HG03064 (cell line): ENCODE measurements around the gene TSPAN17.

Experiments
- ATAC-seq: cut with Tn5 transposase; IDR thresholded peaks from one replicate; pipeline ENCODE4 v1.9.1; 2021; ENCODE audit warnings: low read depth; ENCODE audit not compliant: unreplicated experiment

TSPAN17 gene

DNA sequence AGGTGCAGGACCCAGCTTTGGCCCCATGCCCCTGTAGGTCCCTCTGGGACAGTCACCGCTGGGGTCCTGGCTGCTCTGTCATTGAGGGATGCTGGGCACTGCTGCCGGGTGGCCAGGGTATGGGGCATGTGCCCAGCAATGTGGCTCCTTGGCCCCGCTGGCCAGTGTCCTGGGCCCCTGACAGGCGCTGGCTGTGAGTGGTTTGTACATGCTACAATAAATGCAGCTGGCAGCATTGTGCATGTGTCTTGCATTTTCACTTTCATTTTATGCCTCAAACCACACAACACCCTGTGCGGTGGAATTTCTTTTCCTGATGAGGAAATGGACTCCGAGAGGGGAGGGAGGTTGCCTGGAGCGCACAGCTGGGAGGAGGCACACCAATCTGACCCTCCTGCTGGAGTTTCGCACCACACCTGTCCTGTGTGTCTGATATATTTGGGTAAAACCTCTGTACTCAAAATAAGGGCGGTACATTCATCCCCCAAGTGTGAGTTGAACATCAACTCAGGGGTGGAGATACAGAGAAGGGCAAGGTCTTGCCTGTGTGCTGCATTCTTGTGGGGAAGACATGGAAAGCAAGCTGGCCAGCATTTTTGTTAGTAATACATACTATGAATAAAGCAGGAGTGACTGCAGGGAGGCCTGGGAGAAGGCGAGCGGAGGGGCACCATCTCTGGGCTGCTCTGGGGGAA is 11.7 kb downstream of the TSPAN17 start:
- ATAC-seq, result no peak

DNA sequence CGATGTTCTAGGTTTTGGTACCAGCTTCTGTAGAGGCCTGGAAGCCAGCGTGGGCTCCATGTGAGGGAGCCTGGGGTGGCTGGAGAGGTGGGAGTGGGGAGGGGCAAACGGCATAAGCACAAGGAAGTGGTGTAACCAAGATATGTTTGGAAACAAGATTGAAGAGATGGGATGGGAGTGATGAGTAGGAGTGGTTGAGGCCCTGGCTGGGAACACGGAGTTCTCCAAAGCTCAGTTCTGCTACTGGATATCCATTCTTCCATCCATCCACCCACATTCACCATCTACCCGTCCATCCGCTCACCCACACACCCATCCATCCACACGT is 12.2 kb downstream of the TSPAN17 start:
- no peak for ATAC-seq

- ATAC-seq, result no peak
These were observed 12.7 kb downstream of the TSPAN17 start for GRCh38 chr5:176659860-176660461.

GRCh38 chr5:176660530-176660859 is 13.2 kb downstream of the TSPAN17 start:
- no peak for ATAC-seq

DNA sequence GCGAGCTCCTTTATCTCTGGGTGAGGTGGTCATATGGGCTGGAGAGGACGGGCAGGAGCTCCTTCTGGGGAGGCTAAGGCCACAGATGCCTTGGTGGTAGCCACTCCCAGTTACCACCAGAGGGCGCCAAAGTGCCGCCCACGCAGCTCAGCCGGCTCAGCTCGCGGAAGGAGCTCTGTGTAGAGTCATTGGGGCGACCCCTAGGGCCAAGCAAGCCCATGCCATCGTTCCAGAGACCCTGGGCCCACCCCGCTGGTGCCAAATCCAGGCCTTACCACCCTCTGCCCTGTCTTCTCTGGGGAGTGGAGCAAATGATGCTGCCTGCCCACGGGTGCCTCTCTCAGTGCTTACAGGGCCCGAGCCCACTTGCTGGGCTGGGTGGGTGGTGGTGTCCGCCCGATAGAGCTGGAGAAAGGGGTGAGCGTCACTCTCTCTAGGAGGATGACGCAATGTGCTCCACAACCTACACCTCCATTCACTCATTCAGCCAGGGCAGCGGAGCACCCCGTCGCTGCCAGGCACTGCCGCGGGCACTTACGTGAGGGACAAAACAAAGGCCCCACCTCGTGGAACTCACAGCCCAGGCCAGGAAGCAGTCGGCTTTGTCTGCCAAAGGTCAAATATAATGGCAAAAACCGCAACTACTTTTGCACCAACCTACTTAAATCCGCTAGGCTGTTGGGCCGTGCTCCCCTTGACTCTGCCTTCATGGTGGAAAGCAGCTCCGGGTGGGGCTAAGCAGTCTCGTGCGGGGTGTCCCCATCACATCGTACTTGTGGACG is 13.8 kb downstream of the TSPAN17 start:
- no peak for ATAC-seq

DNA sequence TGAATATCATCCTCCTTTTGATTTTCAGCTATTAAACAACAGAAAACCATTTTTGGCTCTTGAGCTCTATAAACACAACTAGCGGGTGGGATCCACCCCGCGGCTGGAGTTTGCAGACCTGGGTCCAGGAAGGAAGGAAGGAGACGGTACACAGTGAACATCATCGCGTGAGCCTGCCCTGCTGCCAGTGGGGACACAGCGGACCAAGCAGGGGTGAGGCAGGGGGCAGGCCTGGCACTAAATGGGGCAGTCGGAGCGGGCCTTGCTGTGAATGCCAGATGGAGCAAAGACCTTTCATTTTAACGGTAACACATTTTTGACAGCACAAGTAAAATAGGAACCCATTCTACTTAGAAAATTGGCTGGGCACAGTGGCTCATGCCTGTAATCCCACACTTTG is 14.4 kb downstream of the TSPAN17 start:
- ATAC-seq, result no peak

DNA sequence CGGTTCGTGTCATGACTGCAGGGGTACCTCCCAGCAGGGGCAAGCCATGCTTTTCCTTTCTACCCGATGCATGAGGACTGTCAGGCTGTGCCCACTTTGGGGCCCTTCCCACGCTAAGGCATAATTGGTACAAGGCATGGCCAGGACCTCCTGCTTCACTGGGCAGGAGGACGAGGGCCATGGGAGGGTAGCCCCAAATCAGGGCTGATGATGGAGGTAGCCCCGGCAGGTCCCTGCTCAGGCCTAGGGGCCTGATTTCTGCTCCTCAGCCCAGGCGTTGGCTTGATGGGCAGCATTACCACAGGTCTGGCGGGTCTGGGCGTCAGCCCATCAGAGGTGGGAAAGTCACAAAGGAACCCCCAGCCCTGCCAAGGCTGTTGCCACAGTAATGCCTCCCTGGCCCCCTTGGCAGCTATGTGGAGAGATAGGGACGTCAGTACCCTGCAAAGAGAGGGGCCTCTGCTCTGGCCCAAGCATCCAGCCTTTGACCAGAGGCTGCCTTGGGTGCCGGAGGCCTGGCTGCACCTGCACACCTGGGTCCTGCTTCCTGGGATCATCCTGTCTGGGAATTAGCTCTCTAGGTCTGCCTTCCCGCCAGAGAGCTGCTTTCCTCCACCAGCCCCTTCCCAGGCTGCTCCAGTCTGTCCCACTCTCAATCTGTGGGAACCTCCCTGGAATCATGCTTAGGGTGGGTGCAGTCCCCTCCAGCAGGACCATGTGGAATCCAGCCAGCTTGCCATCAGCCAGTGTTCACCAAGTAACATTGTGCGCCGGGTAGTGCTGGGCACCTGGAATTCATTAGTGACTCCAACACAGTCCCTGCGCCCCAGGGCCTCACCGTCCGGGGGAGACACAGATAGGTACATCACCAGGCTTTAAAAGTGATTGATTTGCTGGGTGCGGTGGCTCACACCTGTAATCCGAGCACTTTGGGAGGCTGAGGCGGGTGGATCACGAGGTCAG is 15.4 kb downstream of the TSPAN17 start:
- ATAC-seq, result no peak

DNA sequence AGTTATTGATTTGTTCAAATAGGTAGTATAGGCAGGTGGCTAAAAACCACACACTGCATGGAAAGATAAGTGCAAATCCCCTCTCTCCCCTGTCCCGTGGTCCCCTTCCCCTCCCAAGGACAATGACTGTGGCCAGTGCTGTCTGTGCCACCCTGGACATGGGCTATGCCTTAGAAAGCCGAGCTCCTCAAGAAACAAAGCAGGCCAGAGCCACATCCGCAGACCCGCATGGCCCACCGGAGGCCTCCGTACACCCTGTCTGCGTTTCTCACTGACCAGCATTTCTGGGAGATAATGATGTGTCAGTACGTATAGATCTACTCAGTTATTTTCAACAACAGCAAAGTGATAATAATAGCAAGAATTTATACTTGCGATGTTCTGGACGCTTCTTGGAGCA is 16.3 kb downstream of the TSPAN17 start:
- ATAC-seq, result no peak

DNA sequence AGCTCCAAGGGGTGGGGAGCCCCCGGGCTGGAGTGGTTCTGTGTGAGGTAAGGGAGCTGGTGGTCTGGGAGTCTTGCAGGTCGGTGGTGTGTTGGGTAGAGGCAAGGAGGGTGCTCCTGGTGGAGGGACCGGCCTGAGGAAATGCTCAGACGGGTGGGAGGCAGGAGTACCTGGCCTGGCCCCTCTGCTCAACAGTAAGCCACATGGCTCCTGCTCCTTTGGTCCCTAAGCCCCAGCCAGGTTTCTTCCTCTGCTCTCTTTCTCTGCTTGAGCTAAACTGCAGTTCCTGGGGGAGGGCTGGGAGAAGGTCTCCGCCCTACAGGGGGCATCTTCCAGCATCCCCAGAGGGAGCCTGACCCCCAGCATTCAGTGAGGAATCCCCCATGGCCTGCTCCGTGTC is 17.2 kb downstream of the TSPAN17 start:
- ATAC-seq, result no peak

DNA sequence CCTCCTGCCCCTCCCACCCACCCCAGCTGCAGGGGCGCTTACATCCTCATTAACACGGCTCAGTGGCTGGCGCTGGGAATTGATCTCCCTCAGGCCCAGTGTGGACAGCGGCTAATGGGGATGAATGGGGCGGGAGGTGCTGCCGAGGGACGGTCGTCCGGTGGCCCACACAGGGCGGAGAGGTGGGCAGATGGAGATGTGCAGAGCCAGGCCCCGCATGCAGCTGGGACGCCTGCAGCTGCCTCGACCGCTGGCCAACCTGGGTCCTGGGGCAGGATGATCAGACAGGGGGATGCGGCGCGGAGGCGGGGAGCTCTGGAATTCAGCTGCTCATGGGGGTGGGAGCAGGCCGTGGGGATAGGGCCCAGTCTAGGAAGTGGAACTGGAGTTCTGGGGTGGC is 17.6 kb downstream of the TSPAN17 start:
- no peak for ATAC-seq

GRCh38 chr5:176665517-176665916 is 18.2 kb downstream of the TSPAN17 start:
- no peak for ATAC-seq

GRCh38 chr5:176667637-176668036 is 20.4 kb downstream of the TSPAN17 start:
- ATAC-seq, result no peak

DNA sequence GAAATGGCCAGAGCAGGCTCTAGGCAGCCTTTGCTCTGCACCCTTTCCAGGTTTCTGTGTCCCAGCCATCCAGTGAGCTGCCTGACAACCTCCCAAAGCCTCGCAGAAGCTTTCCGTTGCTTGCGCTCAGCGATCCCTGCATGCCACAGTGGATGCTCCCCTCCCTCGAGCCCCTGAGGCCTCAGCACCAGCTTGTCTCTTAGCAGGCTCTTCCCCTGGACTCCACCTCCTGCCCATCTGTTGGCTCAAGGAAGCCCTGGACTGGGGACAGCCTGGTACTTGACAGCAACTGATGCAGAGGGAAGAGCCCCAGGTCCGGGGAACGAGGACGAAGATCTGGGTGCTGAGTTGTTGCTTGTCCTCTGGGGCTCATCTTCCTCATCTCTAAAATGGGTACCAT is 23.2 kb downstream of the TSPAN17 start:
- ATAC-seq, result no peak

- ATAC-seq, result no peak
These were observed 24.1 kb downstream of the TSPAN17 start for GRCh38 chr5:176671399-176671798.

DNA sequence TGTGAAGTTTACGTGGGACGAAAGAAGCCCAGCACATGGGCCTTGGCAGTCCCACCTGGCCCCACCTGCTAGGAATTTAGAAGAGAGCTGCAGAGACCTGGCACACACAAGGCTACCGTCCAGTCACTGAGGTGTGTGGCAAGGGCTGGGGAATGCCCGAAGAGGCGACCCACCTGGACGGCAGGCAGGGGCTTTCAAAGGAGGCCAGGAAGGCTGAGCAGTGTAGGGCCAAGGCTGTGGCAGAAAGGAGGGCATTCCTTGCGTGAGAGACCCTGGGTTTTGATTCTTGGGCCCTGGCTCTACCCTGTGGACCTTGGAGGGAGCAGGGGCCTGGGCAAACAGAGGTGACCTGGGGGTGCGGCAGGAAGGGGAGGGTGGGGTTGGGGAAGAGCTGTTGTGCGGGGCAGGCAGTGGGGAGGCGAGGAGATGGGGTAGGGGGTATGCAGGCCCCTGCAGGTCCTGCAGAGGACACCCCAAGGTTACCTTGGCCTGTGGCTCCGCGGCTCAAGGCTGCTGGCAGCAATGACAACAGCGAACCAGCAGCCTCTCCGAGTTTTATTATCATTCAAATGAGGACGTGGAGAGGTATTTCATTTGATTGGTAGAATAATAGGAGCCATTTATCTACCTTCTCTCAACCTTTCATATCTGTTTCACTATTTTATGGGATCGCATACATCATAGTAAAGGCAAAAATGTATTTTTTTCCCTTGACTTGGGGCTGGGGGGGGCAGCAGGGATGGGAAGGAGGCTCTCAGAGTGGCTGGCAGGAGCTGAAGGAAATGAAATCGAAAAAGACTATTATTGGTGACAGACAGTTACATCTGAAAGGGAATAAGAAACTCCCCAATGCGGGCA is 24.8 kb downstream of the TSPAN17 start:
- no peak for ATAC-seq

DNA sequence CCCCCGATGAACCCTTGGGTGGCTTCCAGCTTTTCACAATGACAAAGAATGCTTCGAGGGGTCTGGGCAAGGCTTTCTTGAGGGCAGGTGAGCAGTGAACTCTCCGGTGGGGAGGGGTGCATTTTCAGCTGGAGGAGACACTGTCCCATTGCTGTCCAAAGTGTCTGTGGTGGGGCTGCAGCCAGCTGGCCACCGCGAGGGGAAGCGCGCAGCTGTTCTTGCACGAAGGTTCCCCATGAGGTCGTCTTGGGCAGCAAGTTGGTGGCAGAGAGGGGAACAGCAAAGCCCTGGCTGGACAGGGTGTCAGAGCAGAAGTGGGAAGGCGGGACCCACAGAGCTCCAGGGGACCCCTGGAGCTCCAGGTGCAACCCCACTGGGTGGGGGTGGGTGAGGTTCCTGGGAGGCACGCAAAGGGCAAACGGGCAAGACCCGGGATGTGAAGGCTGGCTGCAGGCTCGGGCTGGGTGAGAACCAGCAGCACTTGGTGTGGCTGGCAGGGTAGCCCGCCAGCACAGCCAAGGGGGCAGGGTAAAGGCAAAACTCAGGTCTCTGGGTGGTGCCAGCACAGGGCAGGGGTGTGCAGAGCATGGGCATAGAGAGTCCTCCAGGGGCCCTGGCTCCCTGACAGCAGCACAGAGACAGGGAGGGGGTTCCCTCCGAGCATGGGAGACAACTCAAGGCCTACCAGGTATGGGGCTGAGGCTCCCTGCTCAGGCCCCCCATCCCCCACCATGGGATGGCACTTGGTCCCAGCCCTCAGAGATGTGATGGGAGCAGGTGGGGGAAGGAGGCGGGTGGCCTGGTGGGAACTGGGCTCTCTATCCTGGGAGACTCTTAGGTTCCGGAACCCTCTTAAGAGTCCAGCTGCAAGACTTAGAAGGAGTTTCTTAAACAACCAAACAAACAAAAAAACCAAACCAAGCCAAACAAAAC is 26.6 kb downstream of the TSPAN17 start:
- ATAC-seq, result no peak

DNA sequence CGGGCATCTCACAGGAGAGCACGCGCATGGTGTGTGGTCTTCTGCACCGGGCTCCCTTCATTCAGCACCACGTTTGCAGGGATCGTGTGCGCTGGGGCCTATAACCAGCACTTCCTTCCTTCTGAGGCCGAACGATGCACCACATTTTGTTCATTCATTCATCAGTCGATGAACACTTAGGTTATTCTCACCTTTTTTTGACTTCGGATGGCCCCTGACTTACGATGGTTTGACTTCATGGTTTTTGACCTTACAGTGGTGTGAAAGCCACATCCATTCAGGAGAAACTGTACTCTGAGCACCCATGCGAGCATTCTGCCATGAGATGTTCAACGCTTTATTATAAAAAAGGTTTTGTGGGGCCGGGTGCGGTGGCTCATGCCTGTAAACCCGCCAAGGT is 27.5 kb downstream of the TSPAN17 start:
- ATAC-seq, result no peak

DNA sequence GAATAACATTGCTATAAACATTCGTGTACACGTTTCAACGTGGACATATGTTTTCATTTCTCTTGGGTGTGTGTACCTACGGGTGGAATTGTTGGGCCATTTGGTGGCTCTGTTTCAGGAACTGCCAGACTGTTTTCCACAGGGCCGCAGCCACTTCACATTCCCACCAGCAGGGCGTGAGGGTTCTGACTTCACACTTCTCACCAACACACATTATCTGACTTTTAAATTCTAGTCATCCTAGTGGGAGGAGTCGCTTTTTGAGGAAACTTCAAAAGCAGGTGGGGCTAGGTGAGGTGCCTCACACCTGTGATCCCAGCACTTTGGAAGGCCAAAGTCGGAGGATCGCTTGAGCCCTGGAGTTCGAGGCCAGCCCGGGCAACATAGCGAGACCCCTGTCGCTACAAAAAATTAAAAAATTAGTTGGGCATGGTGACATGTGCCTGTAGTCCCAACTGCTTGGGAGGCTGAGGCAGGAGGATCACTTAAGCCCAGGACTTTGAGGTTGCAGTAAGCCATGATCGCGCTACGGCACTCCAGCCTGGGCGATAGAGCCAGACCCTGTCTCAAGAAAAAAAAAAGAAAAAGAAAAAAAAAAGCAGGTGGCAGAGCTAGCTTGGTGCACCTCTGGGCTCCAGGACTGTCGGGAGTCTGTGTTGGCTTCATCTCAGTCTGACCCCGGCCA is 28.5 kb downstream of the TSPAN17 start:
- no peak for ATAC-seq
